Fibroblast of villous mesenchyme (primary cell): ENCODE results near the gene LTF. TPM values are rescaled to one million over a fixed set of nuclear protein-coding genes. Genes with fewer than 3 reads are reported as not detected.
"Not testable (repeated sequence)": the region's sequence is repeated elsewhere in the genome, so short reads cannot be mapped to it uniquely, and the experiment has no call there.

Source experiments
- DNase-seq: peaks from one replicate; pipeline ENCODE4 v3.0.0-alpha.2; 2010; ENCODE audit warnings: low read depth
- H3K4me3 ChIP-seq: 2 replicates; pipeline ENCODE4 v1.5.1; 2011; ENCODE audit warnings: low read depth, mild to moderate bottlenecking, low read length
- CTCF ChIP-seq: IDR thresholded peaks from 2 replicates; pipeline ENCODE4 v1.5.1; 2012; ENCODE audit warnings: low read depth, mild to moderate bottlenecking, low read length; ENCODE audit not compliant: insufficient read depth
- total RNA-seq: library from RNA; depleted of rRNA; stranded (reverse); fragments of >200 nt; gene quantifications from 2 replicates; pipeline ENCODE4 v1.2.3, GENCODE V29; 2012

LTF gene
- total RNA-seq, 1 donor: under 0.01 TPM

GRCh38 chr3:46407970-46408369 lies 56.7 kb downstream of the LTF start:
- no peak overlapping the region for H3K4me3 ChIP-seq
- TF ChIP-seq CTCF: no peak
- no peak for DNase-seq

- DNase-seq: peak; percentile 52
- peak within 1 kb of the TSS; percentile 6 for H3K4me3 ChIP-seq
- no peak for TF ChIP-seq CTCF
Measured at GRCh38 chr3:46406788-46407611, 57.7 kb downstream of the LTF start, which contains the start of the genes CCR5AS and CCRL2. TSS of gene CCR5AS (minus strand) at chr3:46407066. TSS of gene CCRL2 (plus strand) at chr3:46407259. CDS start at chr3:46408080, 821 bp downstream.

- DNase-seq: no peak
- TF ChIP-seq CTCF: no peak
Measured at GRCh38 chr3:46406443-46406787, 58.3 kb downstream of the LTF start.

DNA sequence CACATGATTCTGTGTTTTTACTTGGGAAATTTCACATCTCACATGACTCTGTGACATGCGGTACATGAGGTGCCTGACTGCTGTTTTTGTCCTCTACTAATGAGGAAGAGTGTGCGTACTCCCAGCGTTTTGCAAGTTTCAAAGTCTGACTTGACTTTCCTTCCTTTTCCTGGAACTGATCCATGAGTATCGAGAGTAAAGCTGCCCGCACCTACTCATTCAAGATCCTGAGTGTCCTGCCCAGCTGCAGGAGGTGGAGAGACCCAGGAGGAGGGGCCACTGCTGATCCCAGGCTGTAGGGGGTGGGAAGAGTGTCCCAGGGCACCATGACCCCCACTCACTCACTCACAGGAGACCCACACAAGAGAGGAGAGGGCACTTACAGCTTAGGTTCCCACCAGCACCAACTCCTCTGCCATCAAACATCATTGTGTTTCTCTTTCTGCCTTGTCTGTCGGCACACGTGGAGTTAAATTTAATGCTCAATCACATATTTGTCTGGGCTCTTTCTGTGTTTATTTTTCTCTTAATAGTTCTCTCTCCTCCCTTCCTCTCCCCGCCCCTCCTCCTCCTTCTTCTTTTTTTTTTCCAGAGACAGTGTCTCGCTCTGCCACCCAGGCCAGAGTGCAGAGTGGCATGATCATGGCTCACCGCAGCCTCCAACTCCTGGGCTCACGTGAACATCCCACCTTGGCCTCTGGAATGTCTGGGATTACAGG lies 59.2 kb downstream of the LTF start:
- no peak overlapping the region for H3K4me3 ChIP-seq
- TF ChIP-seq CTCF: no peak
- peak; percentile 64 for DNase-seq

More at GRCh38 chr3:46406443-46406787, 58.3 kb downstream of the LTF start:
- no peak overlapping the region for H3K4me3 ChIP-seq

- DNase-seq, H3K4me3 ChIP-seq: not testable (repeated sequence)
Measured at GRCh38 chr3:46402902-46403301, 61.8 kb downstream of the LTF start.

- no peak overlapping the region for H3K4me3 ChIP-seq
- no peak for TF ChIP-seq CTCF
- no peak for DNase-seq
Measured at GRCh38 chr3:46401579-46401978, 63.1 kb downstream of the LTF start.

DNA sequence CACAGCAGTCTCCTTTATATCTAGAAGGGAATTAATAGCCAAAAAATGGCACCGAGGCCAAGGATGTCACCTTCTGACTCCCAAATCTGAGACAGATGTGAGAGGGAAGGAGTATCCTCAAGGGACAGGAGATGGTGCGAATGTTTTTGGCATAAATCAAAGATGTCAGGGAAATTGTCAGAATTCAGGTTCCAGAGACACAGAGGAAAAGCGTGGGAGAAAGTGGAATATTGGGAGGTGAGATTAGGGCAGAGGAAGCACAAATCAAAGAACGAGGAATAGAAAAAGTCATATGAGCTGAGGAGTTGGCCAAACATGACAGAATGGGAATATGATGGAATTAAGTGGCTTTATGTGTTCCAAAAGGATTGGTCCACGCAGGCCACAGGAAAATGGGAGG lies 63.9 kb downstream of the LTF start:
- no peak for DNase-seq
- no peak overlapping the region for H3K4me3 ChIP-seq
- no peak for TF ChIP-seq CTCF
